ENCODE data around the gene NDUFA12.

Gene NDUFA12

GRCh38 chr12:94979941-94980340, 23.6 kb downstream of the NDUFA12 start:
- no peak for DNase-seq

GRCh38 chr12:94977766-94978468, 25.6 kb downstream of the NDUFA12 start:
- DNase-seq = no peak

GRCh38 chr12:94973221-94973620, 30.3 kb downstream of the NDUFA12 start:
- DNase-seq = no peak

GRCh38 chr12:94972795-94973194, 30.7 kb downstream of the NDUFA12 start:
- DNase-seq = no peak

- DNase-seq = no peak
These were observed 31.6 kb downstream of the NDUFA12 start for GRCh38 chr12:94971923-94972322.

- DNase-seq = no peak
These were observed 32.9 kb downstream of the NDUFA12 start for GRCh38 chr12:94970560-94970959.

GRCh38 chr12:94969424-94969823, 34.1 kb downstream of the NDUFA12 start:
- DNase-seq = no peak

- DNase-seq = no peak
These were observed 37.4 kb downstream of the NDUFA12 start for GRCh38 chr12:94965982-94966630.

- DNase-seq = no peak
These were observed 39.8 kb downstream of the NDUFA12 start for GRCh38 chr12:94963649-94964048.

- DNase-seq = no peak
These were observed 40.8 kb downstream of the NDUFA12 start for GRCh38 chr12:94962670-94963069.

GRCh38 chr12:94961911-94962310, 41.6 kb downstream of the NDUFA12 start:
- no peak for DNase-seq

- DNase-seq = no peak
These were observed 42.2 kb downstream of the NDUFA12 start for GRCh38 chr12:94961256-94961824.

- no peak for DNase-seq
These were observed 46.5 kb downstream of the NDUFA12 start for GRCh38 chr12:94957006-94957405.

- no peak for DNase-seq
These were observed 48.4 kb downstream of the NDUFA12 start for GRCh38 chr12:94954948-94955592.

GRCh38 chr12:94954029-94954685, 49.3 kb downstream of the NDUFA12 start:
- peak; percentile 11 for DNase-seq

GRCh38 chr12:94952325-94952724, 51.2 kb downstream of the NDUFA12 start:
- DNase-seq = no peak

- DNase-seq = no peak
These were observed 52.2 kb downstream of the NDUFA12 start for GRCh38 chr12:94951071-94951934.

GRCh38 chr12:94948232-94948810, 55.2 kb downstream of the NDUFA12 start:
- DNase-seq = no peak

- no peak for DNase-seq
These were observed 60.8 kb downstream of the NDUFA12 start for GRCh38 chr12:94942663-94943062.

GRCh38 chr12:94941440-94941862, 62.0 kb downstream of the NDUFA12 start:
- no peak for DNase-seq

- no peak for DNase-seq
These were observed 62.7 kb downstream of the NDUFA12 start for GRCh38 chr12:94940771-94941170.

- DNase-seq = no peak
These were observed 64.9 kb downstream of the NDUFA12 start for GRCh38 chr12:94938583-94938982.
